Stomach (tissue), 4 donors: ENCODE data around the gene TMEM144.

ENCODE experiments used
- POLR2AphosphoS5 ChIP-seq, 3 donors: sonication (generic); formaldehyde crosslinking; IDR thresholded peaks; one replicate each; pipeline ENCODE4 v1.6.1; 2016; ENCODE audit warnings: antibody characterized with exemption in 3 of 3
- TF ChIP-seq, protein P1 (sequence below), 7 experiments: fragments of 450-650 bp in 4 of 7; fragments of 200-600 bp in 3 of 7; sonication (generic) in 3 of 7; IDR thresholded peaks; one replicate each; pipeline ENCODE4 v1.5.1; 2016 to 2019; ENCODE audit warnings: antibody characterized with exemption in 7 of 7, control low read depth in 2 of 7, mild to moderate bottlenecking in 1 of 7

DNA sequence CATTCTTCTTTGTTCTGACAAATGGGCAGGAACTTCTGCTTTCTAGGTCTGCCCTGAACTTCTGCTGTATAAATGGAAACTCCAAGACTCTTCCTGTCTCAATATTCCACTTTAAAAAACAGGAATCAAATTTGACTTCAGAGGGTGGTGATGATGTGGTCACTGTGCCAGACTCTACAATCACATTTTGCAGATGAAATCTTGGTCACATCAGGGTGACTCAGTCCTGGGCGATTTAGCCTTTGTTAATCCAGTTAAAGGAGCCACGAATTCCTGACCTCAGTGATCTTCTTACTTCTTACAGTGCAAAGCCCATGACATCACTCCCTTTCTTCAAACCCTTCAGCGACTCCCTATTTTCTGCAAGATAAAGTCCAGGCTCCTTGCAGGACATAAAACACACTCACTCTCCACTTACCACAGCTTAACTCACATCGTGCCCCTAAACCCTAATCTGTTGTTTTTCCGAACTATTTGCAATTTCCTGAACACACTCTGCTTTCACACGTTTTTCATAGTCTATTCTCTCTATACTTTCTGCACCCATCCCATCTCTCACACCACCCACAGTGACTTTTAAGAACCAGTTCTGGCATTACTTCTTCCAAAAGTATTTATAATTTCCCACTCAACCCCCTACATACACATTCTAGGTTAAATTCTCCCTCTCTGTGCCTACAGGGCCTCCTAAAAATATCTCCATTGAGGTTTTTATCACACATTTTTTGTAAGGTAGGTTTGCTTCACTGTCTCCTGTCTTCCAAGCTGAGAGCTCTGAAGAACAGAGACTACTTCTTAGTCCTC lies 48.5 kb upstream of the TMEM144 start:
- TF ChIP-seq, protein P1, sequence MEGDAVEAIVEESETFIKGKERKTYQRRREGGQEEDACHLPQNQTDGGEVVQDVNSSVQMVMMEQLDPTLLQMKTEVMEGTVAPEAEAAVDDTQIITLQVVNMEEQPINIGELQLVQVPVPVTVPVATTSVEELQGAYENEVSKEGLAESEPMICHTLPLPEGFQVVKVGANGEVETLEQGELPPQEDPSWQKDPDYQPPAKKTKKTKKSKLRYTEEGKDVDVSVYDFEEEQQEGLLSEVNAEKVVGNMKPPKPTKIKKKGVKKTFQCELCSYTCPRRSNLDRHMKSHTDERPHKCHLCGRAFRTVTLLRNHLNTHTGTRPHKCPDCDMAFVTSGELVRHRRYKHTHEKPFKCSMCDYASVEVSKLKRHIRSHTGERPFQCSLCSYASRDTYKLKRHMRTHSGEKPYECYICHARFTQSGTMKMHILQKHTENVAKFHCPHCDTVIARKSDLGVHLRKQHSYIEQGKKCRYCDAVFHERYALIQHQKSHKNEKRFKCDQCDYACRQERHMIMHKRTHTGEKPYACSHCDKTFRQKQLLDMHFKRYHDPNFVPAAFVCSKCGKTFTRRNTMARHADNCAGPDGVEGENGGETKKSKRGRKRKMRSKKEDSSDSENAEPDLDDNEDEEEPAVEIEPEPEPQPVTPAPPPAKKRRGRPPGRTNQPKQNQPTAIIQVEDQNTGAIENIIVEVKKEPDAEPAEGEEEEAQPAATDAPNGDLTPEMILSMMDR (IDR thresholded peaks at IDR 0.05): no peak
- TF ChIP-seq POLR2AphosphoS5 (IDR thresholded peaks at IDR 0.05): peak in 1 of 3 donors; percentile 50
